K562 (cell line): Measurements from ENCODE around the gene MYO1E.

Experiments used
- KDM4B ChIP-seq, 2 experiments: fragments of 450-650 bp in 1 of 2; sonication (generic) in 1 of 2; IDR thresholded peaks; 2 replicates each; pipeline ENCODE4 v1.6.1; 2016 to 2017; ENCODE audit warnings: borderline replicate concordance in 2 of 2, antibody characterized with exemption in 1 of 2, low read depth in 1 of 2, mild to moderate bottlenecking in 1 of 2
- NFATC3 ChIP-seq: fragments of 450-650 bp; IDR thresholded peaks from 2 replicates; pipeline ENCODE4 v1.6.1; 2017; ENCODE audit warnings: mild to moderate bottlenecking
- PML ChIP-seq: IDR thresholded peaks from 2 replicates; pipeline ENCODE4 v1.6.1; 2012; ENCODE audit warnings: low read length, inconsistent platforms
- RHOXF2B ChIP-seq: fragments of 250-450 bp; sonication (Bioruptor Pico); conservative IDR thresholded peaks from 2 replicates; pipeline ENCODE4 v1.5.1; 2021
- SMAD1 ChIP-seq: fragments of 150-350 bp; IDR thresholded peaks from 2 replicates; pipeline ENCODE4 v1.6.1; 2014; ENCODE audit warnings: low read length, low read depth; ENCODE audit not compliant: partially characterized antibody

DNA sequence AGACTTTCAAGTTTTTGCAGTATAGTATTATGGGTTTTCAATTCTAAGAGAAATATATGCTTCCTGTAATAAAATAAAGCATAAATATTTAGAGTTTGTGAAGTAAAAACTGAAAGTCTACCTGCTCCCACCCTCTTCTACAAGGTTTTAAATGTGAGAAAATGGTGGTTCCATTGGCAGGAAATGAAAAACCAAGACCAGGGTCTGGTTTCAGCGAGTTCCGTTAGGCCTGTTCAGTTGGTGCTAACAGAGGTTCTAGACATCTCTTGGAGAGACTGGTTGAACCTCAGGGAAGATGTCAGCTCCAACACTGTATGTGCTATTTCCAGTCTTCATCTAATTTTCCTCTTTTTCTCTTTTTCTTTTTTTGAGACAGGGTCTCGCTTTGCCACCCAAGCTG lies 11.8 kb upstream of the MYO1E start:
- TF ChIP-seq PML, result no peak
- TF ChIP-seq NFATC3, result no peak
- no peak for TF ChIP-seq RHOXF2B
- no peak for TF ChIP-seq KDM4B (IDR thresholded peaks at IDR 0.05; ENCODE audit: borderline replicate concordance in 2 of 2, low read depth in 1 of 2)
- no peak for TF ChIP-seq SMAD1
